Gastroesophageal sphincter (tissue), 4 donors: Measurements from ENCODE around the gene PRDM16. TPM values are rescaled to one million over a fixed set of nuclear protein-coding genes. Genes with fewer than 3 reads are reported as not detected.
A peak's percentile ranks its signal among the peaks of the same experiment; 100 is the strongest.

Experiments
- ATAC-seq: fragments of 150-250 bp; one replicate; pipeline ENCODE4 v1.9.1; 2016; ENCODE audit warnings: mild to moderate bottlenecking, moderate library complexity
- H3K27ac ChIP-seq, 4 donors: fragments of 200-600 bp; sonication (generic) in 3 of 4; 1 replicate in 3 of 4; 2 replicates in 1 of 4; pipeline ENCODE4 v1.5.1; 2016 to 2019
- H3K27me3 ChIP-seq: fragments of 200-600 bp; sonication (generic); one replicate; pipeline ENCODE4 v1.5.1; 2019
- H3K36me3 ChIP-seq, 2 donors: fragments of 200-600 bp; sonication (generic); one replicate each; pipeline ENCODE4 v1.5.1; 2019; ENCODE audit warnings: control low read depth in 1 of 2
- H3K4me1 ChIP-seq, 3 donors: fragments of 200-600 bp; sonication (generic); 1 replicate in 2 of 3; 2 replicates in 1 of 3; pipeline ENCODE4 v1.5.1; 2016 to 2019; ENCODE audit warnings: control low read depth in 2 of 3
- H3K4me3 ChIP-seq, 2 donors: fragments of 200-600 bp; sonication (generic); one replicate each; pipeline ENCODE4 v1.5.1; 2019; ENCODE audit warnings: mild to moderate bottlenecking in 1 of 2, moderate library complexity in 1 of 2
- H3K9me3 ChIP-seq, 3 donors: fragments of 200-600 bp; sonication (generic); one replicate each; pipeline ENCODE4 v1.5.1; 2017 to 2019; ENCODE audit warnings: control low read depth in 2 of 3
- CTCF ChIP-seq, 4 experiments: fragments of 200-600 bp in 2 of 4; fragments of 450-650 bp in 2 of 4; sonication (generic) in 1 of 4; IDR thresholded peaks; one replicate each; pipeline ENCODE4 v1.5.1; 2017 to 2019; ENCODE audit warnings: antibody characterized with exemption in 4 of 4, mild to moderate bottlenecking in 2 of 4, moderate library complexity in 2 of 4
- EP300 ChIP-seq: sonication (generic); formaldehyde crosslinking; IDR thresholded peaks from one replicate; pipeline ENCODE4 v1.6.1; 2017; ENCODE audit warnings: antibody characterized with exemption, mild to moderate bottlenecking
- POLR2A ChIP-seq, 2 donors: fragments of 450-650 bp; IDR thresholded peaks; one replicate each; pipeline ENCODE4 v1.6.1; 2017; ENCODE audit warnings: antibody characterized with exemption in 2 of 2, mild to moderate bottlenecking in 2 of 2, moderate library complexity in 1 of 2
- POLR2AphosphoS5 ChIP-seq: sonication (generic); formaldehyde crosslinking; IDR thresholded peaks from one replicate; pipeline ENCODE4 v1.6.1; 2017; ENCODE audit warnings: antibody characterized with exemption
- WGBS, 2 donors: methylation state at CpG; one replicate each; pipeline ENCODE4 v1.1.5; 2018; ENCODE audit warnings: low coverage in 1 of 2; 5-methylcytosine and 5-hydroxymethylcytosine counted together
- total RNA-seq, 4 donors: library from RNA; depleted of rRNA; stranded (reverse); fragments of >200 nt; gene quantifications; one replicate each; pipeline ENCODE4 v1.1.0, GENCODE V29; 2016

Gene PRDM16
- total RNA-seq, 4 donors from 2014 or later: 1.1 to 3.4 (median 1.6) TPM

- 27% methylated on average over 3 of the region's 25 CpGs; no CpG with 5 or more reads in 1 of the 2 donors for WGBS, 2 donors
- peaks cover 87% of the 10 kb centered on the region for H3K27me3 ChIP-seq
Measured at GRCh38 chr1:3471356-3472087, 402.5 kb downstream of the PRDM16 start.

GRCh38 chr1:3472088-3472850 lies 403.3 kb downstream of the PRDM16 start:
- no peak overlapping the region for H3K4me3 ChIP-seq
- no peaks in the 10 kb centered on the region for H3K36me3 ChIP-seq
- no peak for ATAC-seq
- H3K27me3 ChIP-seq: peaks cover 88% of the 10 kb centered on the region
- H3K9me3 ChIP-seq: no peaks in the 10 kb centered on the region
- peak overlapping the region in 1 of 4 donors; percentile 40 for H3K27ac ChIP-seq
- WGBS, 2 donors: no CpG with 5 or more reads among the region's 25 CpGs
- TF ChIP-seq CTCF (IDR thresholded peaks at IDR 0.05) (no peak), POLR2AphosphoS5 (no peak), EP300 (no peak), POLR2A (IDR thresholded peaks at IDR 0.05) (no peak)
- peaks cover 0 to 17% (median 0%) of the 10 kb centered on the region in 3 donors for H3K4me1 ChIP-seq

More at GRCh38 chr1:3471356-3472087, 402.5 kb downstream of the PRDM16 start:
- Histone ChIP-seq H3K4me3 (no peak overlapping the region), H3K27ac (peak overlapping the region in 1 of 4 donors; percentile 40), H3K36me3 (no peaks in the 10 kb centered on the region), H3K9me3 (no peaks in the 10 kb centered on the region), H3K4me1 (peaks cover 0 to 17% (median 0%) of the 10 kb centered on the region in 3 donors)
- ATAC-seq: no peak
- TF ChIP-seq EP300 (no peak), CTCF (IDR thresholded peaks at IDR 0.05) (peak in 1 of 4 experiments; percentile 49)

DNA sequence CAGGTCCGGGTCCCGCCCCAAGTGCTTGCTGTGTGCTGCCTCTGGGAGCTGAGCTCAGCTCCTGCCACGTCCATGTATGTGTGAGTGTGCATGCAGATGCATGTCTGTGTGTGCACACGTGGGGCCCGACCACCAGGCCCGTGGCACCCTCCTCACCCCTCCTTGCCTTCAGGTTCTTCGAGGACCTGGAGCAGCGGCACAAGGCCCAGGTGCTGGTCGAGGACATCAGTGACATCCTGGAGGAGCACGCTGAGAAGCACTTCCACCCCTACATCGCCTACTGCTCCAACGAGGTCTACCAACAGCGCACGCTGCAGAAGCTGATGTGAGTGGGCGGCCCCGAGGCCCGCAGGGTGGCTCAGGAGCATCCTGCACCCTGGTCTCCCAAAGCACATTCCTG lies 403.9 kb downstream of the PRDM16 start:
- H3K27ac ChIP-seq: no peak overlapping the region
- no peak for TF ChIP-seq EP300
- no peak for TF ChIP-seq POLR2A (IDR thresholded peaks at IDR 0.05)
- 92% methylated on average over 5 of the region's 17 CpGs; no CpG with 5 or more reads in 1 of the 2 donors for WGBS, 2 donors
- no peak for ATAC-seq
- peaks cover 0 to 17% (median 0%) of the 10 kb centered on the region in 3 donors for H3K4me1 ChIP-seq
- H3K4me3 ChIP-seq: no peak overlapping the region
- peaks cover 88% of the 10 kb centered on the region for H3K27me3 ChIP-seq
- no peaks in the 10 kb centered on the region for H3K9me3 ChIP-seq
- H3K36me3 ChIP-seq: no peaks in the 10 kb centered on the region

DNA sequence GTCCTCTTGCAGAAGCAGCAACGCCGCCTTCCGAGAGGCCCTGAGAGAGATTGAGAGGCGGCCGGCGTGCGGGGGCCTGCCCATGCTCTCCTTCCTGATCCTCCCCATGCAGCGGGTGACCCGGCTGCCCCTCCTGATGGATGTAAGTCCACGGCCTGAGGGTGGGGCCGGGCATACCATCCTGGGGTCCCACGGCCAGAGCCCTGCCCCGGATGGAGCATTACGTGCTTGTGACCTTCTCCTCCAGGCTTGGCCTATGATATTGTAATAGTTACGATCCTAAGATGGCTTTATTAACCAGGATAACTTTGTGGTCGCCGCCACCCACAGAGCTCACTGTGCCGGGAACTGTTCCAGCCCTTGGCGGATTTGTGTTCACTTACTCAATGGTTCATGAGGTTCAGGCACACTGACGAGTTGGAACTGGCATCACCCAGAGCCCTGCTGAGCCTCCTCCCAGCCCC lies 404.4 kb downstream of the PRDM16 start:
- Histone ChIP-seq H3K27ac (no peak overlapping the region), H3K27me3 (peaks cover 88% of the 10 kb centered on the region)
- WGBS, 2 donors: 28 to 33% methylated on average over 2 to 3 of the region's 20 CpGs

More for the DNA sequence above, 404.4 kb downstream of the PRDM16 start:
- TF ChIP-seq CTCF (IDR thresholded peaks at IDR 0.05) (no peak), POLR2A (IDR thresholded peaks at IDR 0.05) (no peak), POLR2AphosphoS5 (no peak), EP300 (no peak)
- H3K4me1 ChIP-seq: peaks cover 0 to 17% (median 0%) of the 10 kb centered on the region in 3 donors
- H3K36me3 ChIP-seq: no peaks in the 10 kb centered on the region
- H3K4me3 ChIP-seq: no peak overlapping the region
- no peak for ATAC-seq
- H3K9me3 ChIP-seq: no peaks in the 10 kb centered on the region
